ENCODE data around the gene PTPRJ.

Gene PTPRJ

DNA sequence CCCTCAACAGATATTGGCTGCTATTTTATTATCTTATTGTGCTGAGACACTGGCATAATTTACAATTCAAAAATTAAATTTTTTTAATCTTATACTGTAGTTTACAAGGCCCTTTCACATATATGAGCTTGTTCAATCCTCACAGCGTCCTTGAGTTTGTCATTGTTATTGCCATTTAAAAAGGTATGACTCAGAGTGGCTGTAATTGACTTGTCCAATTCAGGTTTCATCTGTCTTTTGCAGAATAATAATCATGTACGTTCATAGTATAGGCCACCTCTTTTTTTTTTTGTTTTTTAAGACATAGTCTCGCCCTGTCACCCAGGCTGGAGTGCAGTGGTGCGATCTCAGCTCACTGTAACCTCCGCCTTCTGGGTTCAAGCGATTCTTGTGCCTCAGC is 11.5 kb downstream of the PTPRJ start:
- DNase-seq (ENCODE audit: low read depth): no peak
- H3K4me3 ChIP-seq (ENCODE audit: low read depth, low read length): no peak overlapping the region

DNA sequence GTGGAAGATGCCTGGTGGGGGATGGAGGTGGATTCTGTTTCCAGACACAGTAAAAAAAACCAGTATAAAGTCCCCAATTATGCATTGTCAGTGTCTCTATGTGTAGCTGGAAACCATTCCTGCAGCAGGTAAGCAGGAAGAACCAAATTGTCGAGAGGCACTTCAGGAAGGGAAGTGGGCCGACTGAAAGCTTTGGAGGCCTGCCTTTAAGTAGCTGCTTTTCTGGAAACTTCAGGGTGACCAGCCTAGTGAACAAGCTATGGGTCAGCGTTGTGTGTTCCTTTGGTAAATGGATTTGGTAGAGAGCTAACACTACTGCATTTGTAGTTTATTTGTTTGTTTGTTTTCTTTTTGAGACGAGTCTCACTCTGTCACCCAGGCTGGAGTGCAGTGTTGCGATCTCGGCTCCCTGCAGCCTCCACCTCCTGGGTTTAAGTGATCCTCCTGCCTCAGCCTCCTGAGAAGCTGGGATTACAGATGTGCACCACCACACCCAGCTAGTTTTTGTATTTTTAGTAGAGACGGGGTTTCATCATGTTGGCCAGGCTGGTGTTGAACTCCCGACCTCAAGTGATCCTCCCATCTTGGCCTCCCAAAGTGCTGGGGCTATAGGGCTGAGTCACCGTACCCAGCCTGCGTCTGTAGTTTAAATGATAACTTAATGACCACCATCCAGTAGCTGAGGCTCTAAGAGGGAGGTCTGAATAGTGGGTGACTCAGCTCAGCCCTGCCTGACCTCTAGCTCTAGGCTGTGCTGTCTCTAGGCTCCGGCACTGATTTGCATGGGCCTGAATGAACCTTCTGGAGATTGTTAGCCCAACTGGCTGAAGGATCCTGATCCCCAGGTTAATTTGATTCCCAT is 12.8 kb downstream of the PTPRJ start:
- H3K4me3 ChIP-seq (ENCODE audit: low read depth, low read length): no peak overlapping the region
- peak; percentile 27 for DNase-seq (ENCODE audit: low read depth)

DNA sequence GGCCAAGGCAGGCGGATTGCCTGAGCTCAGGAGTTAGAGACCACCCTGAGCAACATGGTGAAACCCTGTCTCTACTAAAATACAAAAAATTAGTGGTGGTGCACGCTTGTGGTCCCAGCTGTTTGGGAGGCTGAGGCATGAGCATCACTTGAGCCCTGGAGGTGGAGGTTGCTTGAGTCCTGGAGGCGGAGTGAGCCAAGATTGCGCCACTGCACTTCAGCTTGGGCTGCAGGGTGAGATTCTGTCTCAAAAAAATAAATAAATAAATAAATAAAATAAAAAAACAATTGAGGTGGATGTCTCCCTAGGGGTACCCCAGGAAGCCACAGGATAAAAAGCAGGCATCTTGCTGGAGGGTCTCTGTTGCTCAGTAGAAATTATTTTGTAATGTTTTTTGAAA is 14.1 kb downstream of the PTPRJ start:
- no peak for DNase-seq (ENCODE audit: low read depth)
- no peak overlapping the region for H3K4me3 ChIP-seq (ENCODE audit: low read depth, low read length)

DNA sequence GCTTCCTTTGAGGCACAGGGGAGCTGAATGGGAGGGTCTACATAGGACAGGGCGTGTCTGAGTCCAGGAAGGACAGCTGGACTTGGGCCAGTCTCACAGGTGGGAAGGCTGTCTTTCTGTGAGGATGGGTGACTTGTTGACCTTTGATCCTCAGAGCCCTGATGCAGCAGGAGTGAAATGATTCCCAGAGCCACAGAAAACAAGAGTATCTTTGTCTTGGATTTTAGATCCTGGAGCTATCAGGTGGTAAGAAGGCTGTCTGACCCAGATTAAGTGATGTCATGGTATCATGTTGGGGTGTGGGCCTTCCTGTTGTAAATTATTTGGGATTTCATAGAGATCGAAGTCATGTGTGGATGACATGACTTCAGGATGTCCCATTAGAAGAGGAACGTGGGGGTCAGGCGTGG is 15.0 kb downstream of the PTPRJ start:
- H3K4me3 ChIP-seq (ENCODE audit: low read depth, low read length): no peak overlapping the region
- DNase-seq (ENCODE audit: low read depth): no peak

DNA sequence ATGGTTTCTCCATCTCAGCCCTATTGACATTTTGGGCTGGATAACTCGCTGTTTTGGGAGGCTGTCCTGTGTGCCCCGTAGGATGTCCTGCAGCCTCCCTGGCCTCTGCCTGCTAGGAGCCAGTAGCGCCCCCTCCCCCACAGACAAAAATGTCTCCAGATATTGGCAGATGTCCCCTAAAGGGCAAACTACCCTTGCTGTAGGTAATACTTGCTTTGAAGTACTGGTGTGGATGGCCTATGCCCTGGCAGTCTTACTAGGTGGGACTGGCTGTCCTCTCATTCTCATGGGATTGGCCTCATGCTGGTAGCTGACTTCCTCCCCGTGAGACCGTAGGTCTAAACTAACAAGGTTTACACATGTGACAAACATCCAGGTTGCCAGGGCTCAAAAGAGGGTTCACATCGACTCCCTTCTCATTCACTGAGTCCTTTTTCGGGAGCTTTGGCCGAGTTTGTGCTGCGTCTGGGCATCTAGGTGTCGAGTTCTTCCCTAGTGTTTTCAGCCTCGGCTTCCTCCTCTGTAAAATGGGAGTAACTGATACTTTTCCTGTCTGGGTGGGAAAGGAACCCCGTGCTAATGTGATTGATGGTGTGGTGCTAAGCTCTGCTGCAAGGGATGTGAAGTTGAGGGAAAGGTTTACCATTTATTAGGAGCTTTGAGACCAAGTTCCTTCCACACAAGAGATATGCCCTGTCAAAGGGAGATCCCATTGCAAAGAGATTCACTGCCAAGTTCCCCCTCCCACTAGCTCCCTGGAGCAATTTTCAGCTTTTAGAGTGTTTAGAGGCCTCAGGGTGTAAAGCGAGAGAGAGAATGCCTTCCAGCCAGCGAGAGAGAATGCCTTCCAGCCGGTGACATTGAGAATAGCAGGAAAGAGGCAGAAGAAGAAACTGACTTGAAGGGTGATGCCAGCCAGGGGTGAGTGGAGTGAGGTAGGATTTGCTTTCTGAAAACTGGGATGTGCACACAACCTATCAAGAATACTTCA is 17.0 kb downstream of the PTPRJ start:
- no peak overlapping the region for H3K4me3 ChIP-seq (ENCODE audit: low read depth, low read length)
- no peak for DNase-seq (ENCODE audit: low read depth)

DNA sequence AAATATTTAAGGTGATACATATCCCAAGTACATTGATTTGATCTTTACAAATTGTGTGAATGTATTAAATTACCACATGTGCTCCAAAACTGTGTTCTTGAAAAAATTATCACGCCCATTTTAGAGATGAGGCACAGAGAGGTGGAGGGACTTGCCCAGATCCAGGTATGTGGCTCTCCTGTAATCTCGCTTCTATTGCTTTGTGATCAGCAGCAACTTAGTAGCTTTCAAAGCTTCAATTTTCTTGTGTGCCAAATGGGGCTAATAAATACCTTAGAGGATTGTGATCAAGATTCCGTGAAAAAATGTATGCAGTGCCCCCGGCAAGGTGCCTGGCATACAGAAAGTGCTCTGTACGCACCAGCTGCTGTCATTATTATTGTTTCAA is 18.0 kb downstream of the PTPRJ start:
- no peak for DNase-seq (ENCODE audit: low read depth)
- H3K4me3 ChIP-seq (ENCODE audit: low read depth, low read length): no peak overlapping the region

DNA sequence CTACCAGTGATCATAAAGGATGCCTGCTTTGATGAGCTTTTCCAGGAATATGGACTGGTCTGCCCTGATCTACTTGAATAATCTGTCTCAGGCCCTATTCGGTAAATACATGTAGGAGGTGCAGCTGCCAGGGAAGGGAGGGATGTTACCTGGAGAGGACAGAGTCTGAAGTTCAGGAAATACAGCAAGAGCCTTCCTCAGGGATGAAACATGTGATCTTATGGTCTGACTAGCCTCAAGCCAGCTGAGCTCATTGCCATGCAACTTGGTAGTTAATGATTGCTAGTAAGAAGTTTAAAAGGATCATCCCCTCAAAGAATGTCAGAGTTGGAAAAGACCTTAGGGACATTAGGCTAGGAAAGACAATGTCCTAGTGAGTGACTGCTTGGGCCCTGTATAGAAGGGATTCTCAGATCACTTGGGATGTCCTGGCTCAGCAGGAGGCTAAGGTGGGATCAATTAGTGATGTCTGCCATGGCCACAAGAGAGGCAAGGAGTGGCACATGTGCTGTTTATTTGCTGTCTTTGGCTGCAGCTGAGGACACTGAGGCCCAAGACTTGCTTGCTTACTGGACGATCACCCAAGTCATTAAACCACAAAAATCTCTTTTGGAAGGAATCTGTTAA is 18.5 kb downstream of the PTPRJ start:
- DNase-seq (ENCODE audit: low read depth): no peak
- no peak overlapping the region for H3K4me3 ChIP-seq (ENCODE audit: low read depth, low read length)

DNA sequence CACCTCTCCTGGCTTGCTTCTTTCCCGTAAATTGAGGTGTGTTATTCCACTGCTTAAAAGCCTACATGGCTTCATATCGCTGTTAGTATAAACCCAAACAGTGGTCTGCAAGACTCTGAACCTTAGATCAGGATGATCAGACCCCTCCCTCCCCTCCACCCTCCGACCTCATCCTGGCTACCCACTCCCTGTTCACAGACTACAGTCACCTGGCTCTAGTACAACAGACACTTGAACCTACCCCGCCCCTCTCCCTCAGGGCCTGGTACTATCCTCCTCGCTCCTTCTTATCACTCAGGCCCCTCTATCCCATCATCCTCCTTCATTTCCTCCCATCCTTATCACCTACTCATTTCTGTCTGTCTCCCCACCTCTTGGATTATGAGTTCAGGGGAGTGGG is 20.1 kb downstream of the PTPRJ start:
- no peak for DNase-seq (ENCODE audit: low read depth)
- no peak overlapping the region for H3K4me3 ChIP-seq (ENCODE audit: low read depth, low read length)

DNA sequence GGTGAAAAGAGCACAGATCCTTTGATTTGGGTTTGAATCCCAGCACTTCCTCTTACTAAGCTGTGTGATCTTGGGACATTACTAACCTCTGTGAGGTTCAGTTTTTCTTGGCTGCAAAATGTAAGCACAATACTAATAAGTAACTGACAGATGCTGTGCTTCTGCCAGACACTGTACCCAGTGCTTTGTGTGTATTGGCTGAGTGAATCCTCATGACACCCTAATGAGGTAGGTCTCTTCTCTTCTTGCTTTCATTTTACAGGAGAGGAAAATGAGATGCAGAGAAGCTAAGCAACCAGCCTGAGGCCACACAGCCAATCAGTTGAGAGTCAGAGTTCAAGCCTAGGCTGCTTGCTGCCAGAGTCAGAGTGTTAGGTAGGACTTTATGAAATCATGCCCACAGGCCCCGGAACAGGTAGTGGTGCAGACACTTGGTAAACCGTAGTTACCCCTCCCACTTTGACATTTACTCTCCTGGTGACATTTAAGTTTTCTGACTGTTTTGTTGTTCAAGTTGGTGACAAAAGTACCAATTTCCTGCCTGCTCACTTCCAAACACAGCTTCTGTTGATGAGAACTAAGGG is 21.2 kb downstream of the PTPRJ start:
- DNase-seq (ENCODE audit: low read depth): peak; percentile 71
- H3K4me3 ChIP-seq (ENCODE audit: low read depth, low read length): no peak overlapping the region

DNA sequence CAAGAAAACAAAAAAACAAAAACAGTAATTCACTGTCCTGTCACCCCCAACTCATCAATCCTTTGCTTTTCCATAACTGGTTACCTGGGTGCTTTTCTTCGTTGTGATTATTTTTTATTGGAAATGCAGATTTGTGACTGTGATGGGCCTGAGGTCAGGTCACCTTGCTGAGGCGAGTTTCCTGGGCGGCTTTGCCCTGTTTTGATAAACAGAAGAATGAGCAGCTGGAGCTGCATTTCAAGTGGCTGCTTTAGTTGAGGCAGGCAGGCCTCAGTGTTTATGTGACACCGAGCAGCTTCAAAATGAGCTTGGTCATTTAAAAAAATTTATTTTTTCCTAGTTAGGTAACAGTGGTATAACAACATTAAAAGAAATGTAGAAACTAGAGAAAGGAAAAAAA is 22.2 kb downstream of the PTPRJ start:
- no peak for DNase-seq (ENCODE audit: low read depth)
- no peak overlapping the region for H3K4me3 ChIP-seq (ENCODE audit: low read depth, low read length)

DNA sequence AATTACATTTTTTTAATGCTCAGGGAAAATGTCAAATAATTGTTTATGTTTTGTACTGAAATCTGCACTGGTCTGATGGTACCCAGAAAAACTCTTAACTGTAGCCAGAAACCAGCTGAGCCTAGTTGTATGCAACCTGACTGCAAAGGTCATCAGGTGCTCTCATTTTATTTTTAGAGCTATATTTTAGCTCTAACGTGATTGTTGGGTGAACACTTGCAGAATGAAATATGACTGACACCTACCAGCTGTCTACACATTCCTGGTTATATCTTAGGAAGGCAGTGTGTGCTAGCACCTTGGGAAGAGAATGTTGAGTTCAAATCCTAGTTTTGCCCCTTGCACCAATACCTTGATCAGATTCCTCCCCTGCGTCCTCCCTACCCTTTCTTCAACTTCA is 23.6 kb downstream of the PTPRJ start:
- no peak for DNase-seq (ENCODE audit: low read depth)
- H3K4me3 ChIP-seq (ENCODE audit: low read depth, low read length): no peak overlapping the region

DNA sequence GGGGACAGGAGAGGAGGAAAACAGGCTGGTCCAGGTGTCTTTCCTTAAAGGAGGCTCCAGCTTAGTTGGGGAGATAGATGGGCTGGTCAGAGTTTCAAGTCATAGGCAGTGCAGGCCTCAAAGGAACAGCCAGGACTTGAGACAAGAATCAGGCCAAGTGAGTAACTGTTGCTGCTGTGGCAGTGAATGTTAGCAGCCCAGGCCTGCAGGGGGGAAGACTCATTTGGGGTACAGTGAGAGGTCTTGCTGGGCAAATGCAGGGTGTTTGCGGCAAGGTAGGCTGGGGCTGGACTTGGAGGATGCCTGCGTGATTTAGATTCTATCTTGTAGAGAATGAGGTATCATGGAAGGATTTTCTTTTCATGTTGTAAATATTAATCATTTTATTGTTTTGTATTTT is 24.1 kb downstream of the PTPRJ start:
- DNase-seq (ENCODE audit: low read depth): no peak
- no peak overlapping the region for H3K4me3 ChIP-seq (ENCODE audit: low read depth, low read length)

DNA sequence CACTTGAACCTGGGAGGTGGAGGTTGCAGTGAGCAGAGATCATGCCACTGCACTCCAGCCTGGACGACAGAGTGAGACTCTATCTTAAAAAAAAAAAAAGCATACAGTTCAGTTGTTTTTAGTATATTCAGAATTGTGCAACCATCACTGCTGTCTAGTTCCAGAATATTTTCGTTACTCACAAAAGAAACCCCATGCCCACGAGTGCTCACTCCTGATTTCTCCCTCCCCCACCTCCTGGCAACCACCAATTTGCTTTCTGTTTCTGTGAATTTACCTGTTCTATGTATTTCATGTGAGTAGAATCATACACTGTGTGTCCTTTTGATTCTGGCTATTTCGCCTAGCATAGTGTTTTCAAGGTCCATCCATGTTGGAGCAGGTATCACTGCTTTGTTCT is 24.8 kb downstream of the PTPRJ start:
- DNase-seq (ENCODE audit: low read depth): no peak
- H3K4me3 ChIP-seq (ENCODE audit: low read depth, low read length): no peak overlapping the region

DNA sequence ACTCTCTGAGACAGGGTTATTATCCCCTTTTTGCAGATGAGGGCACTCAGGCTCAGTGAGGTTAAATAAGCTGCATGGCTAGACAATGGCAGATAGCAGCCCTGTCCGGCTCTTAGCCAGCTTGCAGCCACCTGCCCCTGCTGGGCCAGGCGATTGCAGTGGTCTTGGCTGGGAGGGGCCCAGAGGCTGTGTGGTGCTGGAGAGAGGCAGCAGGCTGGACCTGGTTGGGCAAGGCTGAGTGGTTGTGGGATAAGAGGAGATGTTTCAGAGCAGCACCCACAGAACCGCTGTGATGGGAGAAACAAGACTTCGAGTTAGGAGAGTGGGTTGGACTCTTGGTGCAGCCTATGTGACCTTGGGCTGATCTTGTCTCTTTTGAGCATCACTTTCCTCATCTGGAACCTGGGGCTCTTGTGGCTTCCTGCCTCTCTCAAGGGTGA is 25.5 kb downstream of the PTPRJ start:
- no peak for DNase-seq (ENCODE audit: low read depth)
- no peak overlapping the region for H3K4me3 ChIP-seq (ENCODE audit: low read depth, low read length)

DNA sequence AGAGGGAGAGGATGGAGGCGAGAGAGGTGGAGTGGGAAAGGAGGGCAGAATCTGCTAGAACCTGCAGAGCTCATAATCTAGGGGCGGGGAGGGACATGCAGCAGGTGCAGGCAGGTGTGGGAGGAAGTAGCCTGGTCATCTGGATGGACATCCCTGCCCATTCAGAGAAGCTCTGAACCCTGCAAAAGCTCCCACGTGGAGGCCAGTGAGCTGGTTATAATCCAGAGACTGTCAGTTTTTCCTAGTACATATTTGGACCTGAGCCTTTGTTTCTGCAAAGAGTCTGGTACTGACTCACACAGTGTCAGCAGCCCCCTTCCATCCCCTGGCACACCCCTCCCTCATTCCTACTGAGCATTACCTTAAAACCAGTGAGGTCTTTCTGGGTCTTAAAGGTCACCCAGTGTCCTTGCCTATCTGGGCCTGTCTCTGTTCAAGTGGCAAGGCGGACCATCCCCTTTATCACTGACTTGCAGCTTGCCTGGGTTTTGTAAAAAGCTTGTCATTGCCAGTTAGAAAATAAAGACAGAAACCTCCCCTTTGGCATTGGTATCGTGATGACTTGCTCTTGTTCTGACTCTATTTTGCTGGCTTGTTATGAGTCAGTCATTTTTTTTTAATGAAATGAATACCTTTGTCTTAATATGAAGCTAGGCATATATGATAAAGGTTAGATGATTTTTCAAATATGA is 26.1 kb downstream of the PTPRJ start:
- H3K4me3 ChIP-seq (ENCODE audit: low read depth, low read length): peak overlapping the region; percentile 9

DNA sequence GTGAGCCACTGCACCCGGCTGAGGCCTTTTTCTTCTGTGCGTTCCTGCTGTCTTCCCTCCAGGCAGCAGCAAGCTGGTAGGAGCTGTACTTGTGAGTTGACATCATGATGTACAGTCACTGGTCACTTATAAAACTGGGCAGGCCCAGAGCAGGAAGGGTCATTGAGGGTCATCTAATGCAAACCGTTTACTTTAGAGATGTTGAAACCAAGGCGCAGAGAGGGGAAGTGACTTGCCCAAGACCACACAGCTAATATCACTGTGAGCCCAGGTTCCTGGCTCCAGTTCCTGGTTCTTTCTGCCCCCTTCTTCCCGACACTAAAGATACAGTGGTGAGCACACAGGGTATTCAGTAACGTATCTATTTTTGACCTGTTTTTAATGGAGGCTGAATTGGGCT is 27.3 kb downstream of the PTPRJ start:
- no peak for DNase-seq (ENCODE audit: low read depth)

More for the DNA sequence above, 26.1 kb downstream of the PTPRJ start:
- peak; percentile 35 for DNase-seq (ENCODE audit: low read depth)

DNA sequence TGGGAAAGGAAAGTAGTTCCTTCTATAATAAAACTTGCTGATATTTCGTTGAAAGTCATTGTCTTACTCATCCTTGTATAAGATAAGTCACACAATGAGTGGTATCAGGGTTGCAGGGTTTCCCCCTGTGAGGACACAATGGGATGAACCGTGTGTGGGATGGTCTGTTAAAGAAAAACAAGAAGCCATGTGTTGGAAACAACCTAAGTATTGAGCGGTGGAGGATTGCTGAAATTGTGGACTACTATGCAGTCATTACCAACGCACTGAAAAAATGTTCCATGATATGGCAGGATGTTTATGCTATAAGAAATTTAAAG is 28.6 kb downstream of the PTPRJ start:
- H3K4me3 ChIP-seq (ENCODE audit: low read depth, low read length): no peak overlapping the region
- DNase-seq (ENCODE audit: low read depth): no peak

More for the DNA sequence above, 27.3 kb downstream of the PTPRJ start:
- H3K4me3 ChIP-seq (ENCODE audit: low read depth, low read length): no peak overlapping the region

DNA sequence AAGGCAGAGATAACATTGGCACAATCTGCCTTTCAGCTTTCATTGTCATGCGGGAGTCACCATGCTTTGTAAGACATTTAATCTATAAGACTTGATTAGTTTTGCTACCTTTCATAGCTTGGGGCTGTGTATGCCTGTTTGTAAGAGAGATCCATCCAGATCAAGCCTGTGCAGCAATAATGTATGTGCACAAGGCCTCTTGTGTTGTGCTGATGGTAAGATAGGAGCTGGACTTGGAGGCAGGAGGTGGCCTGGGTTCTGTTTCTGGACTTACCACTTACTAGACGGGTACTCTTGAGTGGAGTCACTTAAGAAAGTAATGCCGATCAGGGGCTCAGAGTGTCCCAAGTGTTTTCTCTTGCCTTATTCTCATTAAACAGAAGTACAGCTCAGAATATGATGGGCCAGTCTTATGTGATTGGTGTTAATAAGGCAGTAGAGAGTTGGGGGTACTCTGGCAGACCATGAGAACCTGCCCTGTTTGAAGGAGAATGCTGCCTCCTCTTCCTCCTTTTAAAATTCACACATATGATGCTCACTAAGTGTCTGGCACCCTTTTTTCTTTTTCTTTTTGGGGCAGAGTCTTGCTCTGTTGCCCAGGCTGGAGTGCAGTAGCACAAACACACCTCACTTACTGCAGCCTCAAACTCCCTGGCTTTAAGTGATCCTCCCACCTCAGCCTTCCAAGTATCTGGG is 30.9 kb downstream of the PTPRJ start:
- H3K4me3 ChIP-seq (ENCODE audit: low read depth, low read length): no peak overlapping the region
- DNase-seq (ENCODE audit: low read depth): no peak
